ENCODE measurements around the gene PBXIP1. TPM values are rescaled to one million over a fixed set of nuclear protein-coding genes. Genes with fewer than 3 reads are reported as not detected.
A peak's percentile ranks its signal among the peaks of the same experiment; 100 is the strongest.

The PBXIP1 gene
- total and polyA plus RNA-seq, 2 of the 13 experiments (the other 11 are each of a cell fraction or from before 2014, with no cell fraction given): 16.3 to 31.9 TPM

GRCh38 chr1:154936555-154937084, 19.3 kb downstream of the PBXIP1 start, which contains the start of gene PMVK (continued):
- TF ChIP-seq ZHX2 (IDR thresholded peaks at IDR 0.05; ENCODE audit: low read depth) (peak; percentile 74; the same call in 1 of the 2 replicates), ZHX2 (CRISPR knock-in tag; IDR thresholded peaks at IDR 0.05; ENCODE audit: borderline replicate concordance) (no peak), ZNF839 (CRISPR knock-in tag; IDR thresholded peaks at IDR 0.05; ENCODE audit: borderline replicate concordance) (no peak), ZNF335 (CRISPR knock-in tag; IDR thresholded peaks at IDR 0.05) (peak; percentile 93), ZNF790 (CRISPR knock-in tag; IDR thresholded peaks at IDR 0.05; ENCODE audit: borderline replicate concordance) (peak; percentile 99), ZNF318 (CRISPR knock-in tag; IDR thresholded peaks at IDR 0.05) (peak; percentile 99), JDP2 (CRISPR knock-in tag; IDR thresholded peaks at IDR 0.05; ENCODE audit: borderline replicate concordance) (peak; percentile 94), TEAD2 (CRISPR knock-in tag; IDR thresholded peaks at IDR 0.05) (peak; percentile 95), ZNF343 (CRISPR knock-in tag; IDR thresholded peaks at IDR 0.05) (peak; percentile 99), ZBTB21 (CRISPR knock-in tag; IDR thresholded peaks at IDR 0.05) (peak; percentile 73; the same call in 1 of the 2 replicates), ZNF207 (IDR thresholded peaks at IDR 0.05; ENCODE audit: borderline replicate concordance) (no peak), ZXDC (CRISPR knock-in tag; IDR thresholded peaks at IDR 0.05) (peak; percentile 89; the same call in 1 of the 2 replicates), ZNF468 (CRISPR knock-in tag; IDR thresholded peaks at IDR 0.05) (peak; percentile 98)
